ENCODE results near the gene MAPRE3.

The MAPRE3 gene

GRCh38 chr2:26983746-26984145 lies 13.3 kb downstream of the MAPRE3 start:
- DNase-seq (ENCODE audit: low spot score), result no peak

- DNase-seq (ENCODE audit: low spot score), result no peak
Measured at GRCh38 chr2:26985807-26986206, 15.4 kb downstream of the MAPRE3 start.

GRCh38 chr2:26986576-26986975 lies 16.1 kb downstream of the MAPRE3 start:
- DNase-seq (ENCODE audit: low spot score), result no peak

- DNase-seq (ENCODE audit: low spot score), result no peak
Measured at GRCh38 chr2:26988058-26988860, 17.8 kb downstream of the MAPRE3 start.

GRCh38 chr2:26989156-26989555 lies 18.7 kb downstream of the MAPRE3 start:
- no peak for DNase-seq (ENCODE audit: low spot score)

GRCh38 chr2:26991717-26992116 lies 21.3 kb downstream of the MAPRE3 start:
- DNase-seq (ENCODE audit: low spot score), result no peak

- no peak for DNase-seq (ENCODE audit: low spot score)
Measured at GRCh38 chr2:26993768-26994167, 23.3 kb downstream of the MAPRE3 start.

GRCh38 chr2:26994983-26995382 lies 24.5 kb downstream of the MAPRE3 start:
- DNase-seq (ENCODE audit: low spot score), result no peak

GRCh38 chr2:26997394-26997793 lies 27.0 kb downstream of the MAPRE3 start:
- DNase-seq (ENCODE audit: low spot score), result no peak

- no peak for DNase-seq (ENCODE audit: low spot score)
Measured at GRCh38 chr2:26998323-26998722, 27.9 kb downstream of the MAPRE3 start.

- DNase-seq (ENCODE audit: low spot score), result no peak
Measured at GRCh38 chr2:27000228-27000627, 29.8 kb downstream of the MAPRE3 start.

- no peak for DNase-seq (ENCODE audit: low spot score)
Measured at GRCh38 chr2:27000995-27001394, 30.6 kb downstream of the MAPRE3 start.

- DNase-seq (ENCODE audit: low spot score), result no peak
Measured at GRCh38 chr2:27001950-27002349, 31.5 kb downstream of the MAPRE3 start.

GRCh38 chr2:27003007-27003406 lies 32.6 kb downstream of the MAPRE3 start:
- DNase-seq (ENCODE audit: low spot score), result no peak

GRCh38 chr2:27003857-27004256 lies 33.4 kb downstream of the MAPRE3 start:
- DNase-seq (ENCODE audit: low spot score), result no peak

GRCh38 chr2:27006602-27007415 lies 36.4 kb downstream of the MAPRE3 start:
- no peak for DNase-seq (ENCODE audit: low spot score)

- no peak for DNase-seq (ENCODE audit: low spot score)
Measured at GRCh38 chr2:27007416-27008374, 37.3 kb downstream of the MAPRE3 start.

GRCh38 chr2:27008678-27009077 lies 38.2 kb downstream of the MAPRE3 start:
- no peak for DNase-seq (ENCODE audit: low spot score)

GRCh38 chr2:27009083-27009482 lies 38.6 kb downstream of the MAPRE3 start:
- DNase-seq (ENCODE audit: low spot score), result no peak

GRCh38 chr2:27009716-27010115 lies 39.3 kb downstream of the MAPRE3 start:
- no peak for DNase-seq (ENCODE audit: low spot score)

- no peak for DNase-seq (ENCODE audit: low spot score)
Measured at GRCh38 chr2:27010139-27010538, 39.7 kb downstream of the MAPRE3 start.

GRCh38 chr2:27013738-27014137 lies 43.3 kb downstream of the MAPRE3 start:
- DNase-seq (ENCODE audit: low spot score), result no peak

Data from CD4-positive, alpha-beta T cell treated with Interleukin-6 at 100 ng/mL for 8 hours (primary cell).